Ishikawa (cell line): ENCODE results near the gene HPS6.

Experiments used
- CEBPB ChIP-seq: IDR thresholded peaks from 2 replicates; pipeline ENCODE4 v1.6.1; 2012
- EP300 ChIP-seq: IDR thresholded peaks from 2 replicates; pipeline ENCODE4 v1.6.1; 2012; ENCODE audit warnings: borderline replicate concordance
- FOXM1 ChIP-seq: IDR thresholded peaks from 2 replicates; pipeline ENCODE4 v1.6.1; 2012; ENCODE audit warnings: low read depth, borderline replicate concordance
- NFIC ChIP-seq: IDR thresholded peaks from 2 replicates; pipeline ENCODE4 v1.6.1; 2012
- REST ChIP-seq: IDR thresholded peaks from 2 replicates; pipeline ENCODE4 v1.6.1; 2012; ENCODE audit warnings: low read depth, mild to moderate bottlenecking
- TAF1 ChIP-seq: IDR thresholded peaks from 2 replicates; pipeline ENCODE4 v1.6.1; 2012; ENCODE audit warnings: low read depth, mild to moderate bottlenecking
- TCF12 ChIP-seq: IDR thresholded peaks from 2 replicates; pipeline ENCODE4 v1.6.1; 2012; ENCODE audit warnings: low read depth
- TEAD4 ChIP-seq: IDR thresholded peaks from 2 replicates; pipeline ENCODE4 v1.6.1; 2012
- TF ChIP-seq, protein P1 (sequence below): IDR thresholded peaks from 2 replicates; pipeline ENCODE4 v1.6.1; 2012

GRCh38 chr10:102102421-102102820 is 37.3 kb downstream of the HPS6 start:
- TF ChIP-seq REST = no peak
- no peak for TF ChIP-seq FOXM1
- no peak for TF ChIP-seq TCF12
- TF ChIP-seq, protein P1, sequence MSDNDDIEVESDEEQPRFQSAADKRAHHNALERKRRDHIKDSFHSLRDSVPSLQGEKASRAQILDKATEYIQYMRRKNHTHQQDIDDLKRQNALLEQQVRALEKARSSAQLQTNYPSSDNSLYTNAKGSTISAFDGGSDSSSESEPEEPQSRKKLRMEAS = no peak
- TF ChIP-seq CEBPB = no peak
- TF ChIP-seq TEAD4 = no peak
- no peak for TF ChIP-seq TAF1
- no peak for TF ChIP-seq NFIC
- no peak for TF ChIP-seq EP300
